Neural cell (in vitro differentiated cells): ENCODE results near the gene PIGL.

Experiments
- EZH2 ChIP-seq: fragments of 200-600, 300-800 bp; shearing (Covaris generic), sonication (generic); IDR thresholded peaks from 2 replicates; pipeline ENCODE4 v1.6.1; 2014; ENCODE audit warnings: antibody characterized with exemption, low read length, borderline replicate concordance, mild to moderate bottlenecking; ENCODE audit not compliant: insufficient read depth, poor library complexity, severe bottlenecking
- MXI1 ChIP-seq: fragments of 450-650 bp; conservative IDR thresholded peaks from 2 replicates; pipeline ENCODE4 v1.6.1; 2014; ENCODE audit warnings: antibody characterized with exemption, mild to moderate bottlenecking; ENCODE audit not compliant: poor library complexity, severe bottlenecking
- POLR2AphosphoS5 ChIP-seq: IDR thresholded peaks from 2 replicates; pipeline ENCODE4 v1.6.1; 2012
- SMC3 ChIP-seq: fragments of 450-650 bp; conservative IDR thresholded peaks from 2 replicates; pipeline ENCODE4 v1.6.1; 2014; ENCODE audit warnings: antibody characterized with exemption, mild to moderate bottlenecking, moderate library complexity; ENCODE audit not compliant: poor library complexity
- TAF1 ChIP-seq: IDR thresholded peaks from 2 replicates; pipeline ENCODE4 v1.6.1; 2012; ENCODE audit warnings: low read depth
- TF ChIP-seq, protein P1 (sequence below): fragments of 450-650 bp; IDR thresholded peaks from 2 replicates; pipeline ENCODE4 v1.5.1; 2014; ENCODE audit warnings: antibody characterized with exemption, mild to moderate bottlenecking, moderate library complexity; ENCODE audit not compliant: poor library complexity, severe bottlenecking
- TF ChIP-seq, protein P2 (sequence below): IDR thresholded peaks from 2 replicates; pipeline ENCODE4 v1.6.1; 2012; ENCODE audit warnings: borderline replicate concordance

DNA sequence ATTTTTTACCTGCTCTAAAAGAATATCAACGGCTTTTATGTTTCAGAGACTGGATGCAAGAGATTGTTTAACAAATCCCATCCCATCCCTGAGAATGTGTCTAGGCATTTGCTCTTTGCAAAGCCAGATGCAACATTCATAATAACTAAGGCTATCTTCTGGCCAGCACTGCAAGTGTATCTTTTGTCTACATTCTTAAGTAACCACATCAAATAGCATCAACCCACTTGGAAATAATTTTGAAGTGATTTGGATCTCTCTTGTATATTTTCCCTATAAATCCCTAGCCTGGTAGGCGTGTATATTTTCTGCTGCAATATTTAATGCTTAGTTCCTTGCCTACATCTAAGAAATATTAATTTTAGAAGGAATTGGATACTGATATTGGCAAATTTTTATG, 64.3 kb downstream of the PIGL start:
- TF ChIP-seq POLR2AphosphoS5 (no peak), TAF1 (no peak), EZH2 (no peak), SMC3 (no peak), MXI1 (no peak)
- TF ChIP-seq, protein P1, sequence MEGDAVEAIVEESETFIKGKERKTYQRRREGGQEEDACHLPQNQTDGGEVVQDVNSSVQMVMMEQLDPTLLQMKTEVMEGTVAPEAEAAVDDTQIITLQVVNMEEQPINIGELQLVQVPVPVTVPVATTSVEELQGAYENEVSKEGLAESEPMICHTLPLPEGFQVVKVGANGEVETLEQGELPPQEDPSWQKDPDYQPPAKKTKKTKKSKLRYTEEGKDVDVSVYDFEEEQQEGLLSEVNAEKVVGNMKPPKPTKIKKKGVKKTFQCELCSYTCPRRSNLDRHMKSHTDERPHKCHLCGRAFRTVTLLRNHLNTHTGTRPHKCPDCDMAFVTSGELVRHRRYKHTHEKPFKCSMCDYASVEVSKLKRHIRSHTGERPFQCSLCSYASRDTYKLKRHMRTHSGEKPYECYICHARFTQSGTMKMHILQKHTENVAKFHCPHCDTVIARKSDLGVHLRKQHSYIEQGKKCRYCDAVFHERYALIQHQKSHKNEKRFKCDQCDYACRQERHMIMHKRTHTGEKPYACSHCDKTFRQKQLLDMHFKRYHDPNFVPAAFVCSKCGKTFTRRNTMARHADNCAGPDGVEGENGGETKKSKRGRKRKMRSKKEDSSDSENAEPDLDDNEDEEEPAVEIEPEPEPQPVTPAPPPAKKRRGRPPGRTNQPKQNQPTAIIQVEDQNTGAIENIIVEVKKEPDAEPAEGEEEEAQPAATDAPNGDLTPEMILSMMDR, result no peak
- TF ChIP-seq, protein P2, sequence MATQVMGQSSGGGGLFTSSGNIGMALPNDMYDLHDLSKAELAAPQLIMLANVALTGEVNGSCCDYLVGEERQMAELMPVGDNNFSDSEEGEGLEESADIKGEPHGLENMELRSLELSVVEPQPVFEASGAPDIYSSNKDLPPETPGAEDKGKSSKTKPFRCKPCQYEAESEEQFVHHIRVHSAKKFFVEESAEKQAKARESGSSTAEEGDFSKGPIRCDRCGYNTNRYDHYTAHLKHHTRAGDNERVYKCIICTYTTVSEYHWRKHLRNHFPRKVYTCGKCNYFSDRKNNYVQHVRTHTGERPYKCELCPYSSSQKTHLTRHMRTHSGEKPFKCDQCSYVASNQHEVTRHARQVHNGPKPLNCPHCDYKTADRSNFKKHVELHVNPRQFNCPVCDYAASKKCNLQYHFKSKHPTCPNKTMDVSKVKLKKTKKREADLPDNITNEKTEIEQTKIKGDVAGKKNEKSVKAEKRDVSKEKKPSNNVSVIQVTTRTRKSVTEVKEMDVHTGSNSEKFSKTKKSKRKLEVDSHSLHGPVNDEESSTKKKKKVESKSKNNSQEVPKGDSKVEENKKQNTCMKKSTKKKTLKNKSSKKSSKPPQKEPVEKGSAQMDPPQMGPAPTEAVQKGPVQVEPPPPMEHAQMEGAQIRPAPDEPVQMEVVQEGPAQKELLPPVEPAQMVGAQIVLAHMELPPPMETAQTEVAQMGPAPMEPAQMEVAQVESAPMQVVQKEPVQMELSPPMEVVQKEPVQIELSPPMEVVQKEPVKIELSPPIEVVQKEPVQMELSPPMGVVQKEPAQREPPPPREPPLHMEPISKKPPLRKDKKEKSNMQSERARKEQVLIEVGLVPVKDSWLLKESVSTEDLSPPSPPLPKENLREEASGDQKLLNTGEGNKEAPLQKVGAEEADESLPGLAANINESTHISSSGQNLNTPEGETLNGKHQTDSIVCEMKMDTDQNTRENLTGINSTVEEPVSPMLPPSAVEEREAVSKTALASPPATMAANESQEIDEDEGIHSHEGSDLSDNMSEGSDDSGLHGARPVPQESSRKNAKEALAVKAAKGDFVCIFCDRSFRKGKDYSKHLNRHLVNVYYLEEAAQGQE, result no peak
